HG03159 (cell line): Measurements from ENCODE around the gene WSB2.

Experiments
- ATAC-seq: cut with Tn5 transposase; IDR thresholded peaks from one replicate; pipeline ENCODE4 v1.9.1; 2021; ENCODE audit warnings: mild to moderate bottlenecking, moderate library complexity; ENCODE audit not compliant: unreplicated experiment

WSB2 gene

DNA sequence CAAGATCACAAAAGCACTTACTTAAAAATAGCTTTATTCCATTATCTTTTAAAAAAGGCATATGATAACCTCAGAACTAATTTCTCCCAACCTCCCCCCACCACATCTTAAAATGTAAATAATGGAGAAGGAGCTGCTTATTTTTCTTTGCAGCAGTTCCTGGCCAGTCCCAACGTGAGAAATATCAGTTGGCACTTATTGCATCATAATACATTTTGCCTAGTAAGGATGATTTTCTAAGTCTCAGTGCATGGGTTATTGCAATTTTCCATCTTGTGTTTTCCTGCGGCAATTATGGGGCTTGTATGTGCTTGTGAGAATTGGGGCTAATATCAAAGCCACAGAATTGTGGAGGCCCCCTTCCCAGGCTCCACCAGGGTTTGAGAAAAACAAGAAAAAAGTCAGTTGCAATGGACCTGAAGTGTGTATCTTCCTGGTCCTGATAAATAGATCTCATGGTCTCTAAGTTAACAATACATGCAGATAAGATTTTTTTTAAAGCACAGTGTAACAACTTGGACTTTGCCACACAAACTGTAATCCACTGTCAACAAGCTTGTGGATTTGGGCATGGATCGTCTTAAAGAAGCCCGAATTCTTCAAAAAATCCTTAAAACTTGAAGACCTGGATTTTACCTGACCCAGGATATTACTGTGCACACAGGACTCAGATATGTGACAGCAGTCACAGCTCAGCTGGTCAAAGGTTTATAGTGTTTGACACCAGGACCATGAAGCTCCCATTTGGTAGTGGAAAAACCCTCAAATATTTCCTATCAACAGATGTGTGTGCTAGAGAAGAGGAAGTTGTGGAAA, 2.8 kb upstream of the WSB2 start:
- no peak for ATAC-seq

GRCh38 chr12:118061873-118062843, 1.2 kb upstream of the WSB2 start:
- no peak for ATAC-seq

- peak; percentile 33 for ATAC-seq
Measured at GRCh38 chr12:118060301-118061010, 523 bp downstream of the WSB2 start.

- no peak for ATAC-seq
Measured at GRCh38 chr12:118059341-118060191, 1.4 kb downstream of the WSB2 start.

GRCh38 chr12:118058881-118059280, 2.1 kb downstream of the WSB2 start:
- ATAC-seq = no peak

DNA sequence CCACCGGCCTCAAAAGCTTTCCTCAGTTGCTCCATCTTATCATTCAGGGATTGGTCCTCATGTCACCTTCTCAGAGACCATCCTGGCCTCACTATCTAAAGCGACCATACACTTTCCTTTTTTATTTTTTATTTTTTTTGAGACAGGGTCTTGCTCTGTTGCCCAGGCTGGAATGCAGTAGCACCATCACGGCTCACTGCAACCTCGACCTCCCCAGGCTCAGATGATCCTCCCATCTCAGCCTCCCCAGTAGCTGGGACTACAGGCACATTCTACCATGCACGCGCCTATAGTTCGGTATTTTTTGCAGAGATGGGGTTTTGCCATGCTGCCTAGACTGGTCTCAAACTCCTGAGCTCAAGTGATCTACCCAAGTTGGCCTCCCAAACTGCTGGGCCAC, 2.8 kb downstream of the WSB2 start:
- ATAC-seq = no peak

GRCh38 chr12:118055865-118056773, 4.9 kb downstream of the WSB2 start:
- no peak for ATAC-seq

GRCh38 chr12:118055144-118055557, 5.8 kb downstream of the WSB2 start:
- peak; percentile 79 for ATAC-seq

GRCh38 chr12:118053071-118053985, 7.7 kb downstream of the WSB2 start:
- ATAC-seq = no peak

GRCh38 chr12:118052324-118053070, 8.5 kb downstream of the WSB2 start:
- no peak for ATAC-seq

DNA sequence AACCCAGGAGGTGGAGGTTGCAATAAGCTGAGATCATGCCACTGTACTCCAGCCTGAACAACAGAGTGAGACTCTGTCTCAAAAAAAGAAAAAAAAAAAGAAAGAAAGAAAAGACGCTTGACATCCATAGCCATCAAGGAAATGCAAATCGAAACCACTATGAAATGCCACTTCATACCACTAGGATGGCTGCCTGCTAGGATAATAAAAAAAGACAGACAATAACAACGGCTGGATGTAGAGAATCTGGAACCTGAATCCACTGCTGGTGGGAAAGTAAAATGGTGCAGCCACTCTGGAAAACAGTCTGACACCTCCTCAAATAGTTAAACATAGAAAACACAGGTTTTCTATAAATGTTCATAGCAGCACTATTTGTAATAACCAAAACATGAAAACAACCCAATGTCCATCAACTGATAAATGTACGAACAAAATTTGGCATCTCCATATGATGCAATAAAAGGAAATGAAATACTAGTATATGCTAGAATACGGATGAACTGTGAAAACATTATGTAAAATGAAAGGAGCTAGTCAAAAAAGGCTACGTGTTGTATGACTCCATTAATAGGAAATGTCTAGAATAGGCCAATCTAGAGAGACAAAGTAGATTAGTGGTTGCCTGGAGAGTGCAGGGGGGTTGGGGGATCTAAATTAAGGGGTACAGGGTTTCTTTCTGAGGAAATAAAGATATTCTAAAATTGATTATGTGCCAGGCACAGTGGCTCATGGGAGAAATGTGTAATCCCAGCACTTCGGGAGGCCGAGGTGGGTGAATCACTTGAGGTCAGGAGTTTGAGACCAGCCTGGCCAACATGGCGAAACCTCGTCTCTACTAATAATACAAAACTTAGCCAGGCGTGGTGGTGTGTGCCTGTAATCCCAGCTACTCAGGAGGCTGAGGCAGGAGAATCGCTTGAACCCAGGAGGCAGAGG, 9.7 kb downstream of the WSB2 start:
- ATAC-seq = no peak

- no peak for ATAC-seq
Measured at GRCh38 chr12:118046430-118046829, 14.5 kb downstream of the WSB2 start.

DNA sequence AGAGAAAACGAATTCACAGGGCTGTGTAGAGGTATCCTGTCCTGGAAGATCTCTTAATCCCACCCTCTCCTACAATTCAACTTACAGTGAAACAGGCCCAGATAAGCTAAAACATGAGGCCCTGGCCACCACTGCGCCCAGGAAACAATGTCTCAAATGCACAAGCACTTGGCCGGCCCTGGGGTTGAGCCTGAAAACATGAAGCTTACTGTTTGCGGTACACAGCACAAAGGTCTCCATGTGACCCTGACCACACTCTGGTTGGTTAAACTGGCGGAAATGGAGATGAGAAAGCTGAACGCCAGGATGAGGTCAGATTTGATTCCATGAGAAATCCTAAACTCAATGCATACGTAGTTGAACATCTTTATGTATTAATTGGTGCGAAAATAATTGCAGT, 16.4 kb downstream of the WSB2 start:
- ATAC-seq = no peak

DNA sequence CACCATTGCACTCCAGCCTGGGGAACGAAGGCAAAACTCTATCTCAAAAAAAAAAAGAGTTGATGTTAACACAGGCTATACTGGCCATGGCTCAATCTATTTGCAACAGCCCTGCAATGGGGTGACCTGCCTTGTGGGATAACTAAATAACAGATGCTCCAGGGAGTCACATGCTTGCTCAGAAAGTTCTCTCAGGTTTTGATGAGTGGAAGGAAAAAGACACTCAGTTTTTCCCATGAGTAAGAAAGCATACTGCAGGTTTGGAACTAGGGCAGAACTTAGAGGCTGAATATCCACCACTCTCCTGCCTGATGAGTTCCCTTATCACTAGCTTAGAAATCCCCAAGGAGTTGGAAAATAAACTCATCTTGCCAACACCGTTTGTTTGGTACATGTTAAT, 16.9 kb downstream of the WSB2 start:
- ATAC-seq = no peak

GRCh38 chr12:118042091-118042490, 18.9 kb downstream of the WSB2 start:
- no peak for ATAC-seq

DNA sequence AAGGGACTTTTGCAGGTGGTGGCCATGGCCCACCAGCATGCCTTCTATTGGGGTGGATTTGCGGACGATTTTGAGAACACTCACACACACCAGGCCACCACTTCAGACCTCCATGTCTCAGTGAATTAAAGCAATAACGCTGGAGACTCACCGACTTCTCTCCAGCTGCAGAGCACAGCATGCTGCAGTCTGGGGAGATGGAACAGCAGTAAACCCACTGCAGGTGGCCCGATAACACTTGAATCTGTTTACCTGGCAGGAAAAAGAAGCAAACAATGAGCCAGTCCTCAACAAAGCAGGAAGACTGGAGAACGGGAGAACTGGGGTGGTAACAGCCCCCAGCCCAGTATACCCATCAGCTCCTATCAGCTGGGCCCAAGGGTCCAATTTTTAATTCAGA, 22.8 kb downstream of the WSB2 start:
- ATAC-seq = no peak
